ENCODE results near the gene RAB44.

DNA sequence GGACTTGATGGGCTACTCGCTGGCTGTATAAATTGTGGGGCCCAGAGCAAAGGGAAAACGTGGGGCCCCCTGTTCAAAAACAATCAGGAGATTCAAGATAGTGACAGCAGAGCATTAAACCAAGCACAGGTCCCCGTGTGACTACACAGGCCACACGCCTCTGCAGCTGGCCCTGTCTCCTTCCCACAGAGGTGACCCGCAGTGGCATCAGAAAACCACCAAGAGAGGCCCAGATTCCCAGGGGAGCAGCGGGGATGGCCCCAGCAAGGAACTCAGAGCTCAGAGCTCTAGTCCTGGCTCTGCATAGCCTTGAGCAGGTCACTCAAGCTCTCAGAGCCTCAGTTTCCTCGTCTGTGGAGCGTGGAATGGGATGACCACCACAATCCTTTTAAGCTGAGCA is 84.0 kb downstream of the RAB44 start:
- TF ChIP-seq, protein P1, sequence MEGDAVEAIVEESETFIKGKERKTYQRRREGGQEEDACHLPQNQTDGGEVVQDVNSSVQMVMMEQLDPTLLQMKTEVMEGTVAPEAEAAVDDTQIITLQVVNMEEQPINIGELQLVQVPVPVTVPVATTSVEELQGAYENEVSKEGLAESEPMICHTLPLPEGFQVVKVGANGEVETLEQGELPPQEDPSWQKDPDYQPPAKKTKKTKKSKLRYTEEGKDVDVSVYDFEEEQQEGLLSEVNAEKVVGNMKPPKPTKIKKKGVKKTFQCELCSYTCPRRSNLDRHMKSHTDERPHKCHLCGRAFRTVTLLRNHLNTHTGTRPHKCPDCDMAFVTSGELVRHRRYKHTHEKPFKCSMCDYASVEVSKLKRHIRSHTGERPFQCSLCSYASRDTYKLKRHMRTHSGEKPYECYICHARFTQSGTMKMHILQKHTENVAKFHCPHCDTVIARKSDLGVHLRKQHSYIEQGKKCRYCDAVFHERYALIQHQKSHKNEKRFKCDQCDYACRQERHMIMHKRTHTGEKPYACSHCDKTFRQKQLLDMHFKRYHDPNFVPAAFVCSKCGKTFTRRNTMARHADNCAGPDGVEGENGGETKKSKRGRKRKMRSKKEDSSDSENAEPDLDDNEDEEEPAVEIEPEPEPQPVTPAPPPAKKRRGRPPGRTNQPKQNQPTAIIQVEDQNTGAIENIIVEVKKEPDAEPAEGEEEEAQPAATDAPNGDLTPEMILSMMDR (IDR thresholded peaks at IDR 0.05) = no peak
- no peak for TF ChIP-seq EZH2 (IDR thresholded peaks at IDR 0.05)
